H1 (cell line): ENCODE results near the gene SND1. TPM values are rescaled to one million over a fixed set of nuclear protein-coding genes. Genes with fewer than 3 reads are reported as not detected.

Experiments
- CTCF ChIA-PET: fragments of 300-600 bp; sonication (Branson Sonifier 250); formaldehyde crosslinking; loops from one replicate; lab custom pipeline; 2021; ENCODE audit not compliant: partially characterized antibody; lab: Charles Lee
- POLR2A ChIA-PET: fragments of 300-600 bp; sonication (Branson Sonifier 250); formaldehyde crosslinking; loops from one replicate; lab custom pipeline; 2021; ENCODE audit warnings: inconsistent platforms; ENCODE audit not compliant: partially characterized antibody; lab: Charles Lee
- DNase-seq, 2 experiments: peaks; one replicate each; pipeline versions ENCODE4 v3.0.0 to v3.0.0-alpha.2; 2010 to 2022; ENCODE audit warnings: low spot score in 2 of 2, low read depth in 1 of 2, mixed read lengths in 1 of 2
- FAIRE-seq: peaks from 2 replicates; lab custom pipeline; 2011; peaks lifted over from hg19 to GRCh38; lab: Jason Lieb, UNC
- H2AFZ ChIP-seq: 2 replicates; pipeline ENCODE4 v1.8.1; 2012; ENCODE audit warnings: low read length, inconsistent platforms
- H2AK5ac ChIP-seq: 2 replicates; pipeline ENCODE4 v1.6.1; 2013; ENCODE audit warnings: low read depth, low read length
- H2BK120ac ChIP-seq: replicated peaks from 2 replicates; pipeline ENCODE3; 2013; ENCODE audit warnings: low read depth, low read length, inconsistent platforms
- H2BK12ac ChIP-seq: 2 replicates; pipeline ENCODE4 v1.6.1; 2013; ENCODE audit warnings: low read depth, low read length
- H2BK15ac ChIP-seq: 2 replicates; pipeline ENCODE4 v1.6.1; 2013; ENCODE audit warnings: low read length
- H2BK20ac ChIP-seq: 2 replicates; pipeline ENCODE4 v1.6.1; 2013; ENCODE audit warnings: low read length
- H2BK5ac ChIP-seq: 2 replicates; pipeline ENCODE4 v1.6.1; 2013; ENCODE audit warnings: low read depth, low read length
- H3K14ac ChIP-seq: 2 replicates; pipeline ENCODE4 v1.6.1; 2013; ENCODE audit warnings: inconsistent platforms; ENCODE audit not compliant: insufficient read length
- H3K18ac ChIP-seq: 2 replicates; pipeline ENCODE4 v1.6.1; 2013; ENCODE audit warnings: low read length; ENCODE audit errors: extremely low read depth
- H3K23ac ChIP-seq: 2 replicates; pipeline ENCODE4 v1.6.1; 2013; ENCODE audit warnings: inconsistent platforms; ENCODE audit not compliant: insufficient read length
- H3K23me2 ChIP-seq: 2 replicates; pipeline ENCODE4 v1.6.1; 2013; ENCODE audit warnings: low read depth, low read length
- H3K27ac ChIP-seq: 2 replicates; pipeline ENCODE4 v1.6.1; 2011; ENCODE audit warnings: low read depth, low read length, inconsistent platforms
- H3K27me3 ChIP-seq, 4 experiments: replicated peaks in 1 of 4; 1 replicate in 1 of 4; 2 replicates in 3 of 4; pipeline versions ENCODE4 v1.6.1 to v1.8.1; 2011 to 2013; ENCODE audit warnings: low read length in 3 of 4, mild to moderate bottlenecking in 3 of 4, inconsistent platforms in 2 of 4, mixed read lengths in 2 of 4, moderate library complexity in 1 of 4; ENCODE audit not compliant: control insufficient read depth in 3 of 4, insufficient read depth in 3 of 4; ENCODE audit errors: extremely low read depth in 1 of 4
- H3K36me3 ChIP-seq, 4 experiments: 2 replicates each; pipeline versions ENCODE4 v1.6.1 to v1.8.1; 2011 to 2013; ENCODE audit warnings: mild to moderate bottlenecking in 4 of 4, low read length in 3 of 4, moderate library complexity in 2 of 4, control low read depth in 1 of 4, inconsistent platforms in 1 of 4; ENCODE audit not compliant: insufficient read depth in 4 of 4, control insufficient read depth in 2 of 4
- H3K4ac ChIP-seq: replicated peaks from 2 replicates; pipeline ENCODE3; 2013; ENCODE audit warnings: low read length, low read depth, mixed read lengths, inconsistent platforms; ENCODE audit not compliant: insufficient read length
- H3K4me1 ChIP-seq, 4 experiments: replicated peaks in 1 of 4; 1 replicate in 1 of 4; 2 replicates in 3 of 4; pipeline versions ENCODE4 v1.6.1 to v1.8.1; 2011 to 2013; ENCODE audit warnings: low read length in 3 of 4, inconsistent platforms in 2 of 4, mixed read lengths in 1 of 4; ENCODE audit not compliant: insufficient read depth in 4 of 4, control insufficient read depth in 3 of 4
- H3K4me2 ChIP-seq, 2 experiments: 2 replicates each; pipeline versions ENCODE4 v1.6.1 to v1.8.1; 2011 to 2013; ENCODE audit warnings: low read depth in 2 of 2, low read length in 2 of 2, control low read depth in 1 of 2, inconsistent platforms in 1 of 2, mild to moderate bottlenecking in 1 of 2; ENCODE audit not compliant: insufficient read depth in 1 of 2
- H3K4me3 ChIP-seq, 4 experiments: fragments of 200-600, 300-600 bp in 1 of 4; sonication (generic), shearing (Covaris generic), sonication (Bioruptor Twin) in 1 of 4; 2 replicates each; pipeline versions ENCODE4 v1.5.1 to v1.8.1; 2011 to 2016; ENCODE audit warnings: low read length in 4 of 4, low read depth in 3 of 4, control low read depth in 2 of 4, inconsistent platforms in 2 of 4, mild to moderate bottlenecking in 2 of 4, mixed read lengths in 1 of 4, moderate library complexity in 1 of 4; ENCODE audit not compliant: insufficient read depth in 2 of 4; ENCODE audit errors: extremely low read depth in 1 of 4
- H3K56ac ChIP-seq: replicated peaks from 2 replicates; pipeline ENCODE3; 2013; ENCODE audit warnings: low read depth, mild to moderate bottlenecking, mixed read lengths, low read length, inconsistent platforms; ENCODE audit not compliant: insufficient read length
- H3K79me1 ChIP-seq: 2 replicates; pipeline ENCODE4 v1.6.1; 2013; ENCODE audit warnings: low read depth, low read length, control low read depth
- H3K79me2 ChIP-seq, 2 experiments: 2 replicates each; pipeline versions ENCODE4 v1.6.1 to v1.8.1; 2012 to 2013; ENCODE audit warnings: low read length in 2 of 2, mild to moderate bottlenecking in 2 of 2, inconsistent platforms in 1 of 2; ENCODE audit not compliant: insufficient read depth in 2 of 2, control insufficient read depth in 1 of 2
- H3K9ac ChIP-seq, 4 experiments: replicated peaks in 1 of 4; 1 replicate in 1 of 4; 2 replicates in 3 of 4; pipeline versions ENCODE4 v1.6.1 to v1.8.1; 2011 to 2013; ENCODE audit warnings: low read depth in 3 of 4, low read length in 3 of 4, control low read depth in 2 of 4, mild to moderate bottlenecking in 2 of 4, moderate library complexity in 2 of 4, inconsistent platforms in 1 of 4; ENCODE audit errors: extremely low read depth in 1 of 4
- H3K9me3 ChIP-seq, 2 experiments: 2 replicates each; pipeline versions ENCODE4 v1.6.1 to v1.8.1; 2012 to 2013; ENCODE audit warnings: mild to moderate bottlenecking in 2 of 2, moderate library complexity in 2 of 2, control low read depth in 1 of 2, inconsistent platforms in 1 of 2, low read depth in 1 of 2, low read length in 1 of 2, mixed read lengths in 1 of 2; ENCODE audit not compliant: insufficient read depth in 2 of 2
- H4K20me1 ChIP-seq, 2 experiments: replicated peaks in 1 of 2; 2 replicates each; pipeline versions ENCODE3 to v1.8.1; 2011 to 2013; ENCODE audit warnings: inconsistent platforms in 2 of 2, low read length in 2 of 2, mild to moderate bottlenecking in 1 of 2; ENCODE audit not compliant: insufficient read depth in 2 of 2, control insufficient read depth in 1 of 2
- H4K5ac ChIP-seq: 2 replicates; pipeline ENCODE4 v1.6.1; 2013; ENCODE audit warnings: low read length, low read depth, mixed read lengths, inconsistent platforms; ENCODE audit not compliant: insufficient read length
- H4K8ac ChIP-seq: 2 replicates; pipeline ENCODE4 v1.8.0; 2013; ENCODE audit warnings: mild to moderate bottlenecking, moderate library complexity, low read length, inconsistent platforms; ENCODE audit not compliant: insufficient read depth; ENCODE audit errors: extremely low read depth
- H4K91ac ChIP-seq: replicated peaks from 2 replicates; pipeline ENCODE3; 2013; ENCODE audit warnings: low read length, mixed read lengths, inconsistent platforms; ENCODE audit not compliant: insufficient read length
- BACH1 ChIP-seq: IDR thresholded peaks from 2 replicates; pipeline ENCODE4 v1.6.1; 2012; ENCODE audit warnings: low read length, improper control_type of control experiment
- CHD2 ChIP-seq: IDR thresholded peaks from 2 replicates; pipeline ENCODE4 v1.6.1; 2012; ENCODE audit warnings: low read length, improper control_type of control experiment
- CREB1 ChIP-seq: IDR thresholded peaks from 2 replicates; pipeline ENCODE4 v1.6.1; 2012; ENCODE audit warnings: inconsistent platforms
- KDM4A ChIP-seq: IDR thresholded peaks from one replicate; pipeline ENCODE4 v1.7.1; 2012; ENCODE audit warnings: low read depth, mild to moderate bottlenecking, moderate library complexity, low read length, inconsistent platforms; ENCODE audit not compliant: severe bottlenecking
- POU5F1 ChIP-seq: IDR thresholded peaks from 2 replicates; pipeline ENCODE4 v1.6.1; 2011; ENCODE audit warnings: low read depth, mild to moderate bottlenecking, low read length, moderate library complexity
- SAP30 ChIP-seq: fragments of 300-600 bp; sonication (generic); IDR thresholded peaks from 2 replicates; pipeline ENCODE4 v1.7.1; 2012; ENCODE audit warnings: low read length, moderate library complexity, mild to moderate bottlenecking, inconsistent platforms; ENCODE audit not compliant: insufficient read depth, insufficient replicate concordance
- SIX5 ChIP-seq: IDR thresholded peaks from 2 replicates; pipeline ENCODE4 v1.6.1; 2011; ENCODE audit warnings: mild to moderate bottlenecking, low read depth, low read length
- TAF7 ChIP-seq: optimal IDR thresholded peaks from 2 replicates; pipeline ENCODE3; 2011; ENCODE audit warnings: low read depth, mild to moderate bottlenecking, inconsistent platforms, low read length, moderate library complexity, borderline replicate concordance
- WGBS, 2 experiments: shearing (Covaris generic) in 1 of 2; methylation state at CpG; one replicate each; pipeline versions ENCODE4 v1.1.6 to v1.1.7; 2013 to 2015; ENCODE audit warnings: low lambda C conversion rate in 2 of 2, mixed read lengths in 2 of 2, inconsistent platforms in 1 of 2, low coverage in 1 of 2, missing lambda C conversion rate in 1 of 2; ENCODE audit not compliant: insufficient replicate concordance in 2 of 2, insufficient coverage in 1 of 2, insufficient read length in 1 of 2; ENCODE audit errors: extremely low coverage in 1 of 2, missing lambda C conversion rate in 1 of 2; 5-methylcytosine and 5-hydroxymethylcytosine counted together
- polyA plus RNA-seq, 7 experiments: library from polyadenylated mRNA; depleted of rRNA in 3 of 7; stranded (reverse) in 5 of 7; unstranded in 2 of 7; fragments of >200 nt in 5 of 7; fragments of 200-250 nt in 2 of 7; gene quantifications; 1 replicate in 5 of 7; 2 replicates in 1 of 7; 4 replicates in 1 of 7; pipeline versions ENCODE4 v1.2.1 to v1.2.3, GENCODE V29; 2011 to 2013; ENCODE audit warnings: missing spikeins in 2 of 7, mixed read lengths in 2 of 7
- total RNA-seq: library from RNA; stranded (reverse); fragmentation: NEBNext Ultra II Directional; extraction: Animal tissue kit (Norgen Biotek cat#: 25700); gene quantifications from 2 replicates; pipeline ENCODE4 v1.2.1, GENCODE V29; 2021
- TF ChIP-seq, protein P1 (sequence below), 3 experiments: IDR thresholded peaks; 1 replicate in 2 of 3; 2 replicates in 1 of 3; pipeline versions ENCODE4 v1.5.1 to v1.6.1; 2011; ENCODE audit warnings: low read length in 3 of 3, mild to moderate bottlenecking in 3 of 3, inconsistent platforms in 2 of 3, low read depth in 1 of 3, moderate library complexity in 1 of 3; ENCODE audit not compliant: insufficient read depth in 1 of 3; ENCODE audit errors: control extremely low read depth in 1 of 3

The SND1 gene
- total and polyA plus RNA-seq, 2 of the 8 experiments (the other 6 are each of a cell fraction or from before 2014, with no cell fraction given): 122 to 290 TPM

- peaks cover 0 to 22% of the 10 kb centered on the region in 2 experiments; a peak in 2 of 4 replicates for H3K79me2 ChIP-seq
- H2AK5ac ChIP-seq: peak overlapping the region; percentile 19; the same call in 1 of the 2 replicates
- no peak overlapping the region for H3K14ac ChIP-seq
- H4K20me1 ChIP-seq: peaks cover 12 to 13% of the 10 kb centered on the region in 2 experiments
- CTCF ChIA-PET: interaction anchor here (0.9 to 1.3 kb wide), 3 partner anchors 10 to 65 kb away, joined by 3 read pairs; no protein-coding TSS in a partner anchor
- H4K8ac ChIP-seq: no peak overlapping the region
- H3K4me3 ChIP-seq: no peak overlapping the region
- peaks cover 13 to 26% (median 19%) of the 10 kb centered on the region in 4 experiments for H3K4me1 ChIP-seq
- H3K4ac ChIP-seq: no peak overlapping the region
- H3K9ac ChIP-seq: no peak overlapping the region
- H2BK12ac ChIP-seq: no peak overlapping the region
- DNase-seq (no peak), FAIRE-seq (no peak)
- no peak overlapping the region for H4K5ac ChIP-seq
- H3K36me3 ChIP-seq: peaks cover 0 to 3% (median 0%) of the 10 kb centered on the region in 4 experiments; a peak in 1 of 8 replicates
- no peak overlapping the region for H3K4me2 ChIP-seq
- WGBS, 2 experiments: 80% methylated on average over 6 of the region's 6 CpGs; no CpG with 5 or more reads in 1 of the 2 experiments
- H3K79me1 ChIP-seq: no peaks in the 10 kb centered on the region; the same call in 1 of the 2 replicates
- POLR2A ChIA-PET: interaction anchor here (1.5 kb wide), 1 partner anchor 38 kb away, joined by 4 read pairs; no protein-coding TSS in a partner anchor
- no peak overlapping the region for H2BK5ac ChIP-seq
- H2AFZ ChIP-seq: no peak overlapping the region
- H3K27ac ChIP-seq: no peak overlapping the region
- no peak overlapping the region for H3K56ac ChIP-seq
- no peak overlapping the region for H2BK120ac ChIP-seq
- H3K23ac ChIP-seq: no peak overlapping the region
- no peaks in the 10 kb centered on the region for H3K9me3 ChIP-seq
- no peaks in the 10 kb centered on the region for H3K27me3 ChIP-seq
- no peak overlapping the region for H3K18ac ChIP-seq
- H3K23me2 ChIP-seq: no peaks in the 10 kb centered on the region
- H2BK15ac ChIP-seq: no peak overlapping the region
- H2BK20ac ChIP-seq: no peak overlapping the region
- no peak overlapping the region for H4K91ac ChIP-seq
- TF ChIP-seq BACH1 (no peak), TAF7 (no peak), CREB1 (no peak), SIX5 (no peak), CHD2 (no peak), SAP30 (no peak), POU5F1 (no peak), KDM4A (no peak)
- TF ChIP-seq, protein P1, sequence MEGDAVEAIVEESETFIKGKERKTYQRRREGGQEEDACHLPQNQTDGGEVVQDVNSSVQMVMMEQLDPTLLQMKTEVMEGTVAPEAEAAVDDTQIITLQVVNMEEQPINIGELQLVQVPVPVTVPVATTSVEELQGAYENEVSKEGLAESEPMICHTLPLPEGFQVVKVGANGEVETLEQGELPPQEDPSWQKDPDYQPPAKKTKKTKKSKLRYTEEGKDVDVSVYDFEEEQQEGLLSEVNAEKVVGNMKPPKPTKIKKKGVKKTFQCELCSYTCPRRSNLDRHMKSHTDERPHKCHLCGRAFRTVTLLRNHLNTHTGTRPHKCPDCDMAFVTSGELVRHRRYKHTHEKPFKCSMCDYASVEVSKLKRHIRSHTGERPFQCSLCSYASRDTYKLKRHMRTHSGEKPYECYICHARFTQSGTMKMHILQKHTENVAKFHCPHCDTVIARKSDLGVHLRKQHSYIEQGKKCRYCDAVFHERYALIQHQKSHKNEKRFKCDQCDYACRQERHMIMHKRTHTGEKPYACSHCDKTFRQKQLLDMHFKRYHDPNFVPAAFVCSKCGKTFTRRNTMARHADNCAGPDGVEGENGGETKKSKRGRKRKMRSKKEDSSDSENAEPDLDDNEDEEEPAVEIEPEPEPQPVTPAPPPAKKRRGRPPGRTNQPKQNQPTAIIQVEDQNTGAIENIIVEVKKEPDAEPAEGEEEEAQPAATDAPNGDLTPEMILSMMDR (IDR thresholded peaks at IDR 0.05; ENCODE audit: control extremely low read depth in 1 of 3, insufficient read depth in 1 of 3, low read depth in 1 of 3, low read length in 3 of 3): no peak
Measured at GRCh38 chr7:128022631-128023532, 370.9 kb downstream of the SND1 start.
